IMR-90 (cell line): ENCODE data around the gene ANO8. TPM values are rescaled to one million over a fixed set of nuclear protein-coding genes. Genes with fewer than 3 reads are reported as not detected.

Experiments
- ATAC-seq: fragments of 200-7000 bp; cut with Tn5 transposase; 2 replicates; pipeline ENCODE4 v1.9.1; 2020; ENCODE audit warnings: low read depth, mild to moderate bottlenecking, moderate library complexity
- BruUV-seq: library from RNA; stranded (reverse); fragments of 400-500 nt; replicated peaks from 2 replicates; lab custom pipeline; 2021; lab: Mats Ljungman, UMichigan
- CTCF ChIA-PET: fragments of 300-600 bp; formaldehyde crosslinking; extraction: SDS; loops from one replicate; lab custom pipeline; 2021; ENCODE audit warnings: antibody characterized with exemption; lab: Yijun Ruan, JAX
- POLR2A ChIA-PET: fragments of 300-600 bp; sonication (Branson Sonifier 250); formaldehyde crosslinking; loops from one replicate; lab custom pipeline; 2022; ENCODE audit warnings: antibody characterized with exemption; ENCODE audit not compliant: unreplicated experiment; lab: Charles Lee
- DNase-seq: peaks from one replicate; pipeline ENCODE4 v3.0.0; 2013
- H2AFZ ChIP-seq: replicated peaks from 2 replicates; pipeline ENCODE3; 2013; ENCODE audit warnings: low read length, mild to moderate bottlenecking; ENCODE audit not compliant: poor library complexity
- H2AK5ac ChIP-seq: 2 replicates; pipeline ENCODE4 v1.6.1; 2013; ENCODE audit warnings: low read depth, low read length, inconsistent platforms
- H2AK9ac ChIP-seq: replicated peaks from 2 replicates; pipeline ENCODE3; 2013; ENCODE audit warnings: mild to moderate bottlenecking, low read depth, low read length, moderate library complexity; ENCODE audit not compliant: poor library complexity
- H2BK120ac ChIP-seq: 2 replicates; pipeline ENCODE4 v1.6.1; 2013; ENCODE audit warnings: low read depth, low read length, inconsistent platforms
- H2BK15ac ChIP-seq: 3 replicates; pipeline ENCODE4 v1.6.1; 2013; ENCODE audit warnings: low read depth, low read length, inconsistent platforms
- H2BK20ac ChIP-seq: 2 replicates; pipeline ENCODE4 v1.6.1; 2013; ENCODE audit warnings: low read depth, mild to moderate bottlenecking, inconsistent platforms, low read length, moderate library complexity
- H2BK5ac ChIP-seq: 2 replicates; pipeline ENCODE4 v1.6.1; 2013; ENCODE audit warnings: mild to moderate bottlenecking, low read depth, low read length, inconsistent platforms; ENCODE audit not compliant: poor library complexity, severe bottlenecking
- H3K14ac ChIP-seq: replicated peaks from 2 replicates; pipeline ENCODE4 v1.6.1; 2013; ENCODE audit warnings: low read depth, low read length, inconsistent platforms
- H3K18ac ChIP-seq: 2 replicates; pipeline ENCODE4 v1.6.1; 2013; ENCODE audit warnings: low read depth, low read length, control low read depth
- H3K23ac ChIP-seq: 2 replicates; pipeline ENCODE4 v1.6.1; 2013; ENCODE audit warnings: low read depth, low read length, inconsistent platforms
- H3K27ac ChIP-seq: 2 replicates; pipeline ENCODE4 v1.5.1; 2013; ENCODE audit warnings: mild to moderate bottlenecking, control low read depth, low read length; ENCODE audit not compliant: insufficient read depth
- H3K27me3 ChIP-seq: 2 replicates; pipeline ENCODE4 v1.6.1; 2013; ENCODE audit warnings: low read length; ENCODE audit not compliant: control insufficient read depth, insufficient read depth
- H3K36me3 ChIP-seq: 2 replicates; pipeline ENCODE4 v1.6.1; 2013; ENCODE audit warnings: low read length, mixed read lengths; ENCODE audit not compliant: control insufficient read depth, insufficient read depth
- H3K4ac ChIP-seq: 2 replicates; pipeline ENCODE4 v1.6.1; 2013; ENCODE audit warnings: low read depth, low read length, inconsistent platforms
- H3K4me1 ChIP-seq: 2 replicates; pipeline ENCODE4 v1.6.1; 2013; ENCODE audit warnings: low read length, mixed read lengths; ENCODE audit not compliant: control insufficient read depth, insufficient read depth
- H3K4me2 ChIP-seq: 2 replicates; pipeline ENCODE4 v1.6.1; 2013; ENCODE audit warnings: low read depth, mild to moderate bottlenecking, control low read depth, low read length, moderate library complexity
- H3K4me3 ChIP-seq: 2 replicates; pipeline ENCODE4 v1.5.1; 2013; ENCODE audit warnings: low read depth, mild to moderate bottlenecking, control low read depth, low read length, moderate library complexity; ENCODE audit not compliant: insufficient read depth
- H3K56ac ChIP-seq: 2 replicates; pipeline ENCODE4 v1.6.1; 2013; ENCODE audit warnings: low read length, inconsistent platforms; ENCODE audit not compliant: insufficient read depth; ENCODE audit errors: extremely low read depth
- H3K79me1 ChIP-seq, 2 experiments: 2 replicates each; pipeline ENCODE4 v1.6.1; 2013; ENCODE audit warnings: low read length in 2 of 2, inconsistent platforms in 1 of 2, low read depth in 1 of 2
- H3K9ac ChIP-seq: 2 replicates; pipeline ENCODE4 v1.6.1; 2013; ENCODE audit warnings: low read depth, low read length, control low read depth
- H3K9me1 ChIP-seq: 2 replicates; pipeline ENCODE4 v1.6.1; 2013; ENCODE audit warnings: low read length, inconsistent platforms; ENCODE audit not compliant: insufficient read depth
- H3K9me3 ChIP-seq: 2 replicates; pipeline ENCODE4 v1.6.1; 2013; ENCODE audit warnings: low read length; ENCODE audit not compliant: control insufficient read depth, insufficient read depth
- H4K20me1 ChIP-seq: 2 replicates; pipeline ENCODE4 v1.6.1; 2013; ENCODE audit warnings: low read length, inconsistent platforms; ENCODE audit not compliant: insufficient read depth
- H4K5ac ChIP-seq: 2 replicates; pipeline ENCODE4 v1.6.1; 2013; ENCODE audit warnings: mild to moderate bottlenecking, low read depth, low read length, control low read depth
- H4K8ac ChIP-seq, 2 experiments: 2 replicates each; pipeline ENCODE4 v1.6.1; 2013; ENCODE audit warnings: low read depth in 2 of 2, low read length in 2 of 2, control low read depth in 1 of 2, inconsistent platforms in 1 of 2
- H4K91ac ChIP-seq: 2 replicates; pipeline ENCODE4 v1.6.1; 2013; ENCODE audit warnings: low read depth, low read length, inconsistent platforms; ENCODE audit not compliant: insufficient read depth
- BHLHE40 ChIP-seq: fragments of 150-350 bp; IDR thresholded peaks from 2 replicates; pipeline ENCODE4 v1.6.1; 2016; ENCODE audit warnings: mild to moderate bottlenecking, low read depth, low read length
- CHD1 ChIP-seq: IDR thresholded peaks from 2 replicates; pipeline ENCODE4 v1.6.1; 2012; ENCODE audit warnings: low read depth, low read length, improper control_type of control experiment
- CTCF ChIP-seq: conservative IDR thresholded peaks from 2 replicates; pipeline ENCODE4 v1.5.1; 2012; ENCODE audit warnings: mild to moderate bottlenecking, low read depth, low read length, improper control_type of control experiment
- FOS ChIP-seq: fragments of 150-350 bp; IDR thresholded peaks from 2 replicates; pipeline ENCODE4 v1.6.1; 2016; ENCODE audit warnings: low read depth, low read length
- MAFK ChIP-seq: IDR thresholded peaks from 2 replicates; pipeline ENCODE4 v1.6.1; 2012; ENCODE audit warnings: low read depth, low read length, improper control_type of control experiment
- MAZ ChIP-seq: IDR thresholded peaks from 2 replicates; pipeline ENCODE4 v1.6.1; 2012; ENCODE audit warnings: low read depth, mild to moderate bottlenecking, low read length, improper control_type of control experiment, moderate library complexity, borderline replicate concordance
- MXI1 ChIP-seq: IDR thresholded peaks from 2 replicates; pipeline ENCODE4 v1.6.1; 2012; ENCODE audit warnings: low read depth, mild to moderate bottlenecking, low read length, moderate library complexity, borderline replicate concordance
- NFE2L2 ChIP-seq: fragments of 150-350 bp; IDR thresholded peaks from 2 replicates; pipeline ENCODE4 v1.6.1; 2016; ENCODE audit warnings: low read depth, mild to moderate bottlenecking, low read length
- POLR2A ChIP-seq: IDR thresholded peaks from 2 replicates; pipeline ENCODE4 v1.6.1; 2012; ENCODE audit warnings: mild to moderate bottlenecking, low read depth, low read length
- RAD21 ChIP-seq: IDR thresholded peaks from 2 replicates; pipeline ENCODE4 v1.6.1; 2012; ENCODE audit warnings: low read length, improper control_type of control experiment
- RCOR1 ChIP-seq: IDR thresholded peaks from 2 replicates; pipeline ENCODE4 v1.6.1; 2012; ENCODE audit warnings: mild to moderate bottlenecking, low read length, improper control_type of control experiment; ENCODE audit not compliant: insufficient replicate concordance
- RFX5 ChIP-seq: IDR thresholded peaks from 2 replicates; pipeline ENCODE4 v1.8.0; 2012; ENCODE audit warnings: low read depth, mild to moderate bottlenecking, low read length, moderate library complexity
- SMC3 ChIP-seq: fragments of 150-350 bp; IDR thresholded peaks from 2 replicates; pipeline ENCODE4 v1.6.1; 2016; ENCODE audit warnings: low read depth, mild to moderate bottlenecking, antibody characterized with exemption, low read length, moderate library complexity
- USF2 ChIP-seq: fragments of 150-350 bp; IDR thresholded peaks from 2 replicates; pipeline ENCODE4 v1.6.1; 2017; ENCODE audit warnings: mild to moderate bottlenecking, antibody characterized with exemption, low read length, low read depth
- WGBS, 2 experiments: methylation state at CpG; one replicate each; pipeline versions ENCODE4 v1.1.5 to v1.1.7; 2013; ENCODE audit warnings: missing lambda C conversion rate in 2 of 2; ENCODE audit not compliant: insufficient read length in 1 of 2; ENCODE audit errors: extremely low coverage in 2 of 2; 5-methylcytosine and 5-hydroxymethylcytosine counted together
- dilution Hi-C: fragments of 300-500 bp; cut with HindIII; formaldehyde crosslinking; loops from one replicate; pipeline ENCODE4 v1.14.3; 2018; ENCODE audit warnings: low sequenced_read_pairs; ENCODE audit not compliant: unreplicated experiment
- in situ Hi-C: fragments of 300-500 bp; cut with MboI; formaldehyde crosslinking; loops from 3 replicates; pipeline ENCODE4 v1.14.3; 2019; ENCODE audit warnings: low sequenced_read_pairs, inconsistent platforms, mixed read lengths
- intact Hi-C: fragments of 100-400 bp; cut with micrococcal nuclease; formaldehyde crosslinking; loops from 2 replicates; pipeline ENCODE4 v1.10.0; 2022
- polyA plus RNA-seq, 3 experiments: library from polyadenylated mRNA; depleted of rRNA; stranded (reverse); fragments of >200 nt; gene quantifications; 2 replicates each; pipeline ENCODE4 v1.2.3, GENCODE V29; 2012; ENCODE audit warnings: low replicate concordance in 1 of 3
- total RNA-seq: library from RNA; depleted of rRNA; stranded (reverse); fragments of >200 nt; gene quantifications from 2 replicates; pipeline ENCODE4 v1.2.3, GENCODE V29; 2012

Gene ANO8
- total and polyA plus RNA-seq, 2 of the 4 experiments (the other 2 are of a cell fraction): 1.6 to 5.6 TPM

DNA sequence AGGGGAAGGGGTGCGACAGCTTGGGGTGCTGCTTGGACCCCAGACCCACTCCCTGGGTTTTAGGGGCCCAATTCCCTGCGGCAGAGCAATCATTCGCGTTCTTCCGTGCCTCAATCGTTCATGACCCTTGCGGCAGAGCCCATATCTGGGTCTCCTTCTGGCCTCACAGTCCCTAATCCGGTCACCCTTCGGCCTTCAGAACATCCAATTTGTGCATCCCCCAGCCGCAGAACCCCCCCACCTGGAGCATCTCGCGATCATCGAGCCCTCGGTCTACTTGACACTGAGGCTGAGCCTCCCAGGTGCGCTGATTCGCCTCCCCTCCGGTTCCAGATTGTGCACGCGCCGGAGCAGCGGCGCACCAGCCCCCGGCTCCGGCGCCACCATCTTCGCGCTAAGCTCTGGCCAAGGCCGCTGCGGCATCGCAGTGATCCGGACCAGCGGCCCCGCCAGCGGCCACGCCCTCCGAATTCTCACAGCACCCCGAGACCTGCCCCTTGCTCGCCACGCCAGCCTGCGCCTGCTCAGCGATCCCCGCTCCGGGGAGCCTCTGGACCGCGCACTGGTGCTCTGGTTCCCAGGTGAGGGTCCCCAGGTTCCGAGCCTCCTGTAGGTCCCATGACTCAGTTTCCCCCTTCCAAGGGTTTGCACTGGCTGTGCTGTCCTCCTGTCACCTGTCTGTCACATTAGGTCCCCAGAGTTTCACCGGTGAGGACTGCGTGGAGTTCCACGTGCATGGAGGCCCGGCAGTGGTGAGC is 3.2 kb upstream of the ANO8 start:
- POLR2A ChIA-PET: interaction anchor here (0.6 kb wide), 1 partner anchor 10 kb away, joined by 3 read pairs; no protein-coding TSS in a partner anchor
- TF ChIP-seq CTCF: no peak
- no peak for TF ChIP-seq RFX5
- no peak for TF ChIP-seq MAFK
- no peak for TF ChIP-seq MAZ
- no peak for TF ChIP-seq RAD21
- no peak for TF ChIP-seq NFE2L2
- no peak for TF ChIP-seq FOS
- no peak for TF ChIP-seq CHD1
- TF ChIP-seq MXI1: no peak
- no peak for TF ChIP-seq SMC3
- no peak for TF ChIP-seq BHLHE40
- no peak for TF ChIP-seq RCOR1
- TF ChIP-seq POLR2A: no peak
- no peak for TF ChIP-seq USF2

More for the DNA sequence above, 3.2 kb upstream of the ANO8 start:
- Histone ChIP-seq H3K27ac (peak overlapping the region; percentile 45), H2BK5ac (peak overlapping the region; percentile 37), H3K23ac (peak overlapping the region; percentile 20; the same call in 1 of the 2 replicates), H3K9me3 (no peaks in the 10 kb centered on the region), H2BK120ac (no peak overlapping the region), H3K4me2 (peak overlapping the region; percentile 87), H4K5ac (peak overlapping the region; percentile 9; the same call in 1 of the 2 replicates), H3K9me1 (peaks cover 5% of the 10 kb centered on the region), H3K79me1 (peaks cover 7 to 37% of the 10 kb centered on the region in 2 experiments; a peak in 3 of 4 replicates), H4K20me1 (no peaks in the 10 kb centered on the region), H3K36me3 (peaks cover 5% of the 10 kb centered on the region; the same call in 1 of the 2 replicates), H2BK20ac (no peak overlapping the region), H3K14ac (peak overlapping the region; percentile 11; the same call in 1 of the 2 replicates), H2AK9ac (peak overlapping the region; percentile 47), H2AFZ (peak overlapping the region; percentile 95), H3K4me3 (peak overlapping the region; percentile 73), H4K91ac (peak overlapping the region; percentile 51; the same call in 1 of the 2 replicates), H3K18ac (no peak overlapping the region), H4K8ac (peak overlapping the region; percentile 8 to 80; a peak in 2 of 4 replicates), H3K4ac (peak overlapping the region; percentile 49), H3K9ac (peak overlapping the region; percentile 61), H2BK15ac (no peak overlapping the region), H3K27me3 (no peaks in the 10 kb centered on the region), H3K56ac (no peak overlapping the region; the same call in none of the 2 replicates), H3K4me1 (peaks cover 8% of the 10 kb centered on the region), H2AK5ac (peak overlapping the region; percentile 52; the same call in 1 of the 2 replicates)
- in situ Hi-C loops (no loop called here), dilution Hi-C loops (no loop called here), intact Hi-C loops (no loop called here)
- ATAC-seq: no peak
- BruUV-seq: no TSS peak
- CTCF ChIA-PET: no interaction called here
- WGBS, 2 experiments: 6% methylated on average over 31 of the region's 50 CpGs; no CpG with 5 or more reads in 1 of the 2 experiments
- no peak for DNase-seq
